ENCODE results near the gene GATAD2A. TPM values are rescaled to one million over a fixed set of nuclear protein-coding genes. Genes with fewer than 3 reads are reported as not detected.

The GATAD2A gene
- total and polyA plus RNA-seq, 9 of the 15 experiments (the other 6 are each of a cell fraction or from before 2014, with no cell fraction given), result 2.4 to 226 (median 44.2) TPM

- H3K27ac ChIP-seq (ENCODE audit: extremely low read depth, low read depth, low read length), result peak overlapping the region; percentile 86; the same call in 2 of the 3 replicates
- DNase-seq (ENCODE audit: extremely low read depth in 1 of 4, low spot score in 3 of 4), result peak in 1 of 4 experiments; percentile 24
- ATAC-seq, result no peak
- H3K4me3 ChIP-seq, result peak overlapping the region; percentile 90
- H4K20me1 ChIP-seq (replicated peaks; ENCODE audit: control insufficient read depth, insufficient read depth, low read length), result peaks cover 3% of the 10 kb centered on the region; the same call in 1 of the 2 replicates
- 35% methylated on average over 10 of the region's 10 CpGs for WGBS (ENCODE audit: insufficient coverage, low coverage, missing lambda C conversion rate)
- H3K9me3 ChIP-seq (replicated peaks; ENCODE audit: control insufficient read depth, insufficient read depth, low read depth, low read length), result no peaks in the 10 kb centered on the region; the same call in none of the 2 replicates
- TSS peak; percentile 77 for BruUV-seq (replicated peaks)
- no peaks in the 10 kb centered on the region for H3K27me3 ChIP-seq (ENCODE audit: control insufficient read depth in 2 of 2, insufficient read depth in 2 of 2, low read length in 2 of 2)
- peak; percentile 74 for TF ChIP-seq ZNF121 (CRISPR knock-in tag; conservative IDR thresholded peaks at IDR 0.05)
- no peak for TF ChIP-seq ETV5 (CRISPR knock-in tag; IDR thresholded peaks at IDR 0.05; ENCODE audit: low read depth)
- no peak for TF ChIP-seq MAX (CRISPR knock-in tag; IDR thresholded peaks at IDR 0.05)
- TF ChIP-seq TRIM25 (IDR thresholded peaks at IDR 0.05; ENCODE audit: borderline replicate concordance), result no peak
- FAIRE-seq, result no peak
- CTCF ChIA-PET (ENCODE audit: low intra/inter-chr PET ratio), result no interaction called here
- peak overlapping the region; percentile 97 for H3K4me2 ChIP-seq (ENCODE audit: insufficient read depth, low read length)
- H3K9ac ChIP-seq (ENCODE audit: insufficient read depth in 1 of 2, low read depth in 2 of 2, low read length in 2 of 2), result peak overlapping the region; percentile 84 to 88
- peaks cover 4 to 31% of the 10 kb centered on the region in 2 experiments; a peak in 4 of 5 replicates for H3K4me1 ChIP-seq (replicated peaks in 1 of 2; ENCODE audit: control insufficient read depth in 2 of 2, insufficient read depth in 2 of 2, low read length in 2 of 2)
- H3K79me2 ChIP-seq (ENCODE audit: control insufficient read depth, insufficient read depth, low read length), result peaks cover 63% of the 10 kb centered on the region
- POLR2A ChIA-PET, result interaction anchor here (0.6 kb wide), 1 partner anchor 331 kb away, joined by 3 read pairs; no protein-coding TSS in a partner anchor
- H2AFZ ChIP-seq (ENCODE audit: low read depth, low read length), result no peak overlapping the region
- no peaks in the 10 kb centered on the region for H3K9me1 ChIP-seq (ENCODE audit: control insufficient read depth, insufficient read depth, low read length)
- intact Hi-C loops (cut with micrococcal nuclease), result no loop called here
- in situ Hi-C loops (cut with MboI), result no loop called here
- peaks cover 29% of the 10 kb centered on the region for H3K36me3 ChIP-seq (ENCODE audit: control insufficient read depth, insufficient read depth, low read length)
Observed at GRCh38 chr19:19517235-19517619, 111.8 kb downstream of the GATAD2A start.
